Thyroid gland (tissue), 4 donors: Measurements from ENCODE around the gene GATAD2A. TPM values are rescaled to one million over a fixed set of nuclear protein-coding genes. Genes with fewer than 3 reads are reported as not detected.

Experiments used
- DNase-seq, 2 donors: peaks; one replicate each; pipeline ENCODE4 v3.0.0-alpha.2; 2019
- H3K27ac ChIP-seq, 3 donors: fragments of 200-600 bp; sonication (generic); 1 replicate in 2 of 3; 2 replicates in 1 of 3; pipeline ENCODE4 v1.5.1; 2016 to 2019; ENCODE audit warnings: mild to moderate bottlenecking in 1 of 3, moderate library complexity in 1 of 3
- H3K27me3 ChIP-seq: fragments of 200-600 bp; sonication (generic); one replicate; pipeline ENCODE4 v1.5.1; 2019
- H3K36me3 ChIP-seq, 2 donors: fragments of 200-600 bp; sonication (generic); one replicate each; pipeline ENCODE4 v1.5.1; 2016 to 2019
- H3K4me1 ChIP-seq, 2 donors: fragments of 200-600 bp; sonication (generic); one replicate each; pipeline ENCODE4 v1.5.1; 2017 to 2019
- H3K4me3 ChIP-seq, 3 donors: fragments of 200-600 bp; sonication (generic); replicated peaks in 1 of 3; 1 replicate in 2 of 3; 2 replicates in 1 of 3; pipeline ENCODE4 v1.5.1; 2016; ENCODE audit warnings: mild to moderate bottlenecking in 1 of 3
- H3K9me3 ChIP-seq: fragments of 200-600 bp; sonication (generic); one replicate; pipeline ENCODE4 v1.5.1; 2017
- CTCF ChIP-seq, 6 experiments: fragments of 200-600 bp in 3 of 6; fragments of 450-650 bp in 3 of 6; sonication (generic) in 3 of 6; IDR thresholded peaks; one replicate each; pipeline ENCODE4 v1.5.1; 2016 to 2019; ENCODE audit warnings: antibody characterized with exemption in 6 of 6, mild to moderate bottlenecking in 2 of 6, inconsistent platforms in 1 of 6, moderate library complexity in 1 of 6
- POLR2A ChIP-seq, 2 donors: fragments of 450-650 bp; IDR thresholded peaks; one replicate each; pipeline ENCODE4 v1.6.1; 2017; ENCODE audit warnings: antibody characterized with exemption in 2 of 2, mild to moderate bottlenecking in 2 of 2, moderate library complexity in 1 of 2
- WGBS, 2 donors: methylation state at CpG; one replicate each; pipeline ENCODE4 v1.1.5; 2017; 5-methylcytosine and 5-hydroxymethylcytosine counted together
- intact Hi-C: fragments of 100-400 bp; cut with DNase I; formaldehyde crosslinking; loops from one replicate; pipeline ENCODE4 v1.15.1; 2023
- total RNA-seq, 4 donors: library from RNA; depleted of rRNA; stranded (reverse); fragments of >200 nt; gene quantifications; one replicate each; pipeline ENCODE4 v1.2.3, GENCODE V29; 2016

Gene GATAD2A
- total RNA-seq, 4 donors from 2014 or later = 33.2 to 82.4 (median 51.8) TPM

DNA sequence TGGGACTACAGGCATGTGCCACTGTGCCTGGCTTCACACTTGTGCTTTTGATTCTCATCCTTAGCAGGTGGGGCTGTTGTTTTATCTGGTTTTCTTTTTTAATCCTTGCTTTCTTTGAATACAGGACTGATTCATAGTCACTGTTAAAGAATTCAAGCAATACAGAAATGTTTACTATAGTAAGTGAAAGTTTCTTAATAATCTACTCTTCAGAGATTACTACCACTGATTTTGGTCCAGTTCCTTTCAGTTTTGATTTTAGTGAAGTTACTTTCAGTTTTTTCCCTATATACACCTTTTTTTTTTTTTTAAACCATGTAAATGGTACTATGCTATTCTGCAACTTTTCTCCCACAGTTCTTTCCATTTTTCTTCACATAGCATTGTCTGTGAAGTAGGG, 53.6 kb downstream of the GATAD2A start:
- intact Hi-C loops = no loop called here
- DNase-seq = no peak
- Histone ChIP-seq H3K36me3 (no peaks in the 10 kb centered on the region), H3K27ac (peak overlapping the region in 1 of 3 donors; percentile 93), H3K4me1 (peaks cover 43 to 65% of the 10 kb centered on the region in 2 donors), H3K27me3 (no peaks in the 10 kb centered on the region), H3K9me3 (no peaks in the 10 kb centered on the region), H3K4me3 (no peak overlapping the region)
- no peak for TF ChIP-seq POLR2A (IDR thresholded peaks at IDR 0.05)
- no peak for TF ChIP-seq CTCF (IDR thresholded peaks at IDR 0.05)

DNA sequence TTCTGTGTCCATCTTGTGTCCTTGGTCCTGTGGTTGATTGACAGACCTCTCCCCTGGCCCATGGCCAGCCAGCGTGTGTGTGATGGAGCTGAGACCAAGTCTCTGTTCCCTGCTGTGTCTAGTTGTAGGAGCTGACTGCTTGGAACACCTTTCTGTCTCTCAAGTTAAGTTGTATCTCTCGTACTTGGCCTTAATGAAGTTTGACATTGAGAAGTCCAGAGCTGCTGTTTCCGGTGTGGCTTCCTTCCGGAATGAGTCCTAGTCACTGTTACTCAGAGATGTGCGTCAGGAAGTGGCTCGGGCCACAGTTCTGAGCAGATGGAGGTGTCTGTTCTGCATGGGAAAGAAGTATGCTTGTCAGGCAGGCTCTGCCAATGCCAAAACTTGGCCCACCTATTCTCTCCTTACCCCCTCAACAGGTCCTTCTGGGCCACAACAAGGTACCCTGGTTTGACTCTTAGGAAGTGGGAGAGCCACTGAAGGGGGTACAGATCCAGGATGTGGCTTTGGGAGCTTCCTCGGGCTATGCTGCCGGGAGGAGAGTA, 54.3 kb downstream of the GATAD2A start:
- H3K4me1 ChIP-seq = peaks cover 50 to 72% of the 10 kb centered on the region in 2 donors
- TF ChIP-seq POLR2A (IDR thresholded peaks at IDR 0.05) (no peak), CTCF (IDR thresholded peaks at IDR 0.05) (no peak)
- intact Hi-C loops = no loop called here
- H3K27ac ChIP-seq = peak overlapping the region; percentile 11 to 93 (median 85)
- WGBS, 2 donors = 55 to 69% methylated on average over 6 to 8 of the region's 8 CpGs
- H3K9me3 ChIP-seq = no peaks in the 10 kb centered on the region
- H3K27me3 ChIP-seq = no peaks in the 10 kb centered on the region
- peak in 1 of 2 donors; percentile 28 for DNase-seq
- no peak overlapping the region for H3K4me3 ChIP-seq
- H3K36me3 ChIP-seq = no peaks in the 10 kb centered on the region

DNA sequence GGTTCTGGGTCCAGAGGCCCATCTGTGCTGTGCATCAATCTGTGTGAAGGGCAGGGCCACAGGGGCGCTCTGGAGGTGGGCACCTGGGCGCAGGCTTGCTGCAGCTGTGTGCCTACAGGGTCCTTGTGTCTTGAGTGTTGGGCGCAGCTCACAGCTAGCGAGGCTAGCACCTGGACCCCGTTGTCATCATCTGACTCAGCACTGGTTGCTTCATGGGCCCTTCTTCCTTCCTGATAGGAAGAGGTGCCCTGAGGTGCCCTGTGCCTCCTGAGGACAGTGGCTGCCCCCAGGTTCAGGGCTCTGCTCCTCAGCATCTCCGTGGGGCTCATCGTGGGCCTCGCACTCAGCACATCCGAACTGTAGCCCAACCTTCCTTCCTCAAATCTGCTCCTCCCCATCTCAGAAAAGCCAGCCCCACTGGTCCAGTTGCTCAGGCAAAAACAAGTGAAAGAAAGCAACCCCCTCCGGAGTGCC, 54.8 kb downstream of the GATAD2A start:
- H3K9me3 ChIP-seq = no peaks in the 10 kb centered on the region
- H3K27ac ChIP-seq = peak overlapping the region; percentile 42 to 93 (median 85)
- H3K36me3 ChIP-seq = no peaks in the 10 kb centered on the region
- H3K27me3 ChIP-seq = no peaks in the 10 kb centered on the region
- intact Hi-C loops = no loop called here
- DNase-seq = no peak
- TF ChIP-seq POLR2A (IDR thresholded peaks at IDR 0.05) = no peak
- TF ChIP-seq CTCF (IDR thresholded peaks at IDR 0.05) = no peak
- H3K4me1 ChIP-seq = peaks cover 55 to 77% of the 10 kb centered on the region in 2 donors
- H3K4me3 ChIP-seq = no peak overlapping the region
- WGBS, 2 donors = 64 to 70% methylated on average over 9 to 10 of the region's 10 CpGs

DNA sequence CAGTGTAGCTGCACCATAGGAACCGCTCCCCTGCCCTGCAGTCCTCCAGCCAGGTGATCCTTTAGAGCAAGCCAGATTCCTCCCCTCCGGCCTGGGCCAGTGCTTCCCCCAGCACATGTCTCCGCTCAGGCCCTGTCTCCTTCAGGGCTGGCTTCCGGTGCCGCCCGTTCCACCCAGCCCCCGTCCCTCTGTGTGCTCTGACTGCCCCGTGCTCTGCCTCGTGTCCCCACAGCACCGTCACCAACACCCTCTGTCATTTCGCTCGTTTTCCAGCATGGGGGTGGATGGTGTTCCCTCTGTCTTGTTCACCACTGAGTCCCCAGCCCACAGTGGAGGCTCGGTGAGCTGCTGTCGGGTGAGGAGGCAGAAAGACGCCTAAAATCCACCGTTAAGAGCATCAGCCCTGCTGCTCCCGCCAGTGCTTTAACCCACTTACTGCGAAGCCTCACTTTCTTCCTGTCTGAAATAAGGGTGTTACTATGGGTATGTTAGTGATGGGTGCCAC, 55.3 kb downstream of the GATAD2A start:
- no peaks in the 10 kb centered on the region for H3K36me3 ChIP-seq
- WGBS, 2 donors = 48 to 50% methylated on average over 16 to 18 of the region's 18 CpGs
- peak; percentile 29 to 37 for DNase-seq
- intact Hi-C loops = no loop called here
- peak overlapping the region; percentile 42 to 93 (median 85) for H3K27ac ChIP-seq
- no peaks in the 10 kb centered on the region for H3K27me3 ChIP-seq
- peaks cover 60 to 83% of the 10 kb centered on the region in 2 donors for H3K4me1 ChIP-seq
- H3K9me3 ChIP-seq = no peaks in the 10 kb centered on the region
- H3K4me3 ChIP-seq = no peak overlapping the region
- TF ChIP-seq CTCF (IDR thresholded peaks at IDR 0.05) (no peak), POLR2A (IDR thresholded peaks at IDR 0.05) (no peak)

- Histone ChIP-seq H3K27ac (peak overlapping the region; percentile 85 to 93 (median 93)), H3K4me1 (peaks cover 64 to 87% of the 10 kb centered on the region in 2 donors)
- WGBS, 2 donors = 87 to 91% methylated on average over 4 of the region's 4 CpGs
Observed at GRCh38 chr19:19461306-19461670, 55.8 kb downstream of the GATAD2A start.

More at GRCh38 chr19:19461306-19461670, 55.8 kb downstream of the GATAD2A start:
- intact Hi-C loops = no loop called here
- Histone ChIP-seq H3K27me3 (no peaks in the 10 kb centered on the region), H3K36me3 (no peaks in the 10 kb centered on the region), H3K9me3 (no peaks in the 10 kb centered on the region), H3K4me3 (no peak overlapping the region)
- DNase-seq = no peak
- TF ChIP-seq POLR2A (IDR thresholded peaks at IDR 0.05) (no peak), CTCF (IDR thresholded peaks at IDR 0.05) (no peak)
